ENCODE results near the gene SORBS1. TPM values are rescaled to one million over a fixed set of nuclear protein-coding genes. Genes with fewer than 3 reads are reported as not detected.
A peak's percentile ranks its signal among the peaks of the same experiment; 100 is the strongest.

Gene SORBS1
- total RNA-seq, 1 donor from 2014 or later = 5.1 TPM

DNA sequence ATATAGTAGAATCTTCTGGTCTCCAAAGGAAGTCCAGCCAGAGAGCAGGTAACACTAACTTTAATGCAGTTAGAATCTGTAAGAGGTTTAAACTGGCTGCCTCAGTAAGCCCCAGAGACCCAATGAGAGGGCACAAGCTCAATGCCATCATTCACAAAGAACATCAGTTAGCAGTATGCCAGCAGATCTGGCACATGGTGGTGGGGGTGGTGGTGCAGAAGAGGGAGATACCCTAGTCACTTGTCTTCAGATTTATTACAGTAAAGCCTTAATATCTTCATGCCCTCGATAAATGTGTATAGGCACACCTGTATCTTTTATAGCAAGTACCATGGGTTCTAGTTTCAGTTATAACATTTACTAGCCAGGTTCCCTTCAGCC is 86.2 kb downstream of the SORBS1 start:
- Mint-ChIP-seq H3K36me3 (ENCODE audit: low read depth, unreplicated experiment) (no peaks in the 10 kb centered on the region), H3K4me3 (ENCODE audit: unreplicated experiment) (no peak overlapping the region), H3K9me3 (ENCODE audit: unreplicated experiment) (peaks cover 3% of the 10 kb centered on the region), H3K27ac (ENCODE audit: unreplicated experiment) (peak overlapping the region; percentile 19), H3K27me3 (ENCODE audit: low read depth, unreplicated experiment) (no peaks in the 10 kb centered on the region), H3K4me1 (ENCODE audit: low read depth, unreplicated experiment) (peaks cover 20% of the 10 kb centered on the region)
- Histone ChIP-seq H2AFZ (ENCODE audit: low read depth, low read length) (no peak overlapping the region), H3K36me3 (ENCODE audit: insufficient read depth, low read length) (no peaks in the 10 kb centered on the region), H3K4me3 (ENCODE audit: insufficient read depth, low read depth, low read length) (no peak overlapping the region), H3K4me2 (ENCODE audit: low read length) (no peak overlapping the region), H3K79me2 (ENCODE audit: insufficient read depth, low read length) (no peaks in the 10 kb centered on the region), H3K27ac (ENCODE audit: low read depth, low read length) (no peak overlapping the region), H3K4me1 (ENCODE audit: insufficient read depth, low read length) (no peaks in the 10 kb centered on the region), H4K20me1 (ENCODE audit: insufficient read depth, low read length) (no peaks in the 10 kb centered on the region), H3K9ac (ENCODE audit: low read length) (no peak overlapping the region), H3K27me3 (ENCODE audit: insufficient read depth, low read length) (no peaks in the 10 kb centered on the region), H3K9me3 (ENCODE audit: insufficient read depth, low read depth, low read length) (no peaks in the 10 kb centered on the region)
- DNase-seq (ENCODE audit: low read depth) (no peak), FAIRE-seq (no peak)
- TF ChIP-seq CTCF (IDR thresholded peaks at IDR 0.05; ENCODE audit: insufficient read depth, low read depth, low read length) = no peak
- TF ChIP-seq EZH2 (IDR thresholded peaks at IDR 0.05; ENCODE audit: insufficient read depth, low read length) = no peak

DNA sequence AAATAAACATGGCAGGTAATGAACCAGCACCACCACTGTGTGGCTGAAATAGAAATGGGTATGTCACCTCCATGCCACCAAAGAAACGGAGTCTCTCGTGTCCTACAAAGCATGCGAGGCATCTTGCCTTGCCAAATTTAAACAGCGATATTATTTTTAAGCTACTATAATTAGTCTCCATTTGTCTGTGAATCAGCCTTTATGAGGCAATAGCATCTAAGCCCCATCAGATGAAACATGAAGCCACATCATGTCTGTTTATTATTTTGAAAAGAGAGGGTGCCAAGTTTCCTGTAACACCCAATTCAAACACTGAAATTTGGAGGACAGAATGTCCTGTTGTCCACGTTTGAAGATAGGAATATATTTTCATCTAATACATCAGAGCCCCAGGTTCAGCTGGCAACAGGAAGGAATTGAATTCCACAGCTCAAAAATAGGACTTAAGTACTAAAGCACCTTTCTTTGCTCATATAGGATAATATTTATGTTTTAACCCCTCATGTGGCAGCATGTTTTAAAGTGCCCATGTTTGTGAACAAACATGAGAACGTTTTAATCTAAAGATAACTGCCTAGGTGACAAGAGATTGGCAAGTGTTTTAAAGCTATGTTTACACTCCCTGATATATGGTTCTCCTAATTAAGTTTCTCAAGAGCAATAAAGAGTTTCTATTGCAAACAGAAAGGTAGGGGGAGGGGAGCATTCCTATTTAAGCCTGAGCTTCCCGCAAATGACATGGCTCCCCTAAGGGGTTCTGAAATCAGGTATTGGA is 86.8 kb downstream of the SORBS1 start:
- H3K4me3 ChIP-seq (ENCODE audit: insufficient read depth, low read depth, low read length) = no peak overlapping the region
- no peaks in the 10 kb centered on the region for H3K27me3 Mint-ChIP-seq (ENCODE audit: low read depth, unreplicated experiment)

More for the DNA sequence above, 86.8 kb downstream of the SORBS1 start:
- FAIRE-seq (no peak), DNase-seq (ENCODE audit: low read depth) (peak; percentile 56)
- no peaks in the 10 kb centered on the region for H3K79me2 ChIP-seq (ENCODE audit: insufficient read depth, low read length)
- no peak overlapping the region for H3K4me2 ChIP-seq (ENCODE audit: low read length)
- H2AFZ ChIP-seq (ENCODE audit: low read depth, low read length) = no peak overlapping the region
- H3K9me3 ChIP-seq (ENCODE audit: insufficient read depth, low read depth, low read length) = no peaks in the 10 kb centered on the region
- no peak overlapping the region for H3K27ac ChIP-seq (ENCODE audit: low read depth, low read length)
- peaks cover 1% of the 10 kb centered on the region for H3K9me3 Mint-ChIP-seq (ENCODE audit: unreplicated experiment)
- no peaks in the 10 kb centered on the region for H4K20me1 ChIP-seq (ENCODE audit: insufficient read depth, low read length)
- H3K9ac ChIP-seq (ENCODE audit: low read length) = no peak overlapping the region
- H3K36me3 ChIP-seq (ENCODE audit: insufficient read depth, low read length) = no peaks in the 10 kb centered on the region
- no peaks in the 10 kb centered on the region for H3K36me3 Mint-ChIP-seq (ENCODE audit: low read depth, unreplicated experiment)
- H3K4me3 Mint-ChIP-seq (ENCODE audit: unreplicated experiment) = no peak overlapping the region
- peak overlapping the region; percentile 19 for H3K27ac Mint-ChIP-seq (ENCODE audit: unreplicated experiment)
- no peak for TF ChIP-seq CTCF (IDR thresholded peaks at IDR 0.05; ENCODE audit: insufficient read depth, low read depth, low read length)
- no peak for TF ChIP-seq EZH2 (IDR thresholded peaks at IDR 0.05; ENCODE audit: insufficient read depth, low read length)
- H3K4me1 Mint-ChIP-seq (ENCODE audit: low read depth, unreplicated experiment) = peaks cover 17% of the 10 kb centered on the region
- H3K4me1 ChIP-seq (ENCODE audit: insufficient read depth, low read length) = no peaks in the 10 kb centered on the region
- no peaks in the 10 kb centered on the region for H3K27me3 ChIP-seq (ENCODE audit: insufficient read depth, low read length)

Data from astrocyte (in vitro differentiated cells and primary cell).